ENCODE results near the gene SARS2.

DNA sequence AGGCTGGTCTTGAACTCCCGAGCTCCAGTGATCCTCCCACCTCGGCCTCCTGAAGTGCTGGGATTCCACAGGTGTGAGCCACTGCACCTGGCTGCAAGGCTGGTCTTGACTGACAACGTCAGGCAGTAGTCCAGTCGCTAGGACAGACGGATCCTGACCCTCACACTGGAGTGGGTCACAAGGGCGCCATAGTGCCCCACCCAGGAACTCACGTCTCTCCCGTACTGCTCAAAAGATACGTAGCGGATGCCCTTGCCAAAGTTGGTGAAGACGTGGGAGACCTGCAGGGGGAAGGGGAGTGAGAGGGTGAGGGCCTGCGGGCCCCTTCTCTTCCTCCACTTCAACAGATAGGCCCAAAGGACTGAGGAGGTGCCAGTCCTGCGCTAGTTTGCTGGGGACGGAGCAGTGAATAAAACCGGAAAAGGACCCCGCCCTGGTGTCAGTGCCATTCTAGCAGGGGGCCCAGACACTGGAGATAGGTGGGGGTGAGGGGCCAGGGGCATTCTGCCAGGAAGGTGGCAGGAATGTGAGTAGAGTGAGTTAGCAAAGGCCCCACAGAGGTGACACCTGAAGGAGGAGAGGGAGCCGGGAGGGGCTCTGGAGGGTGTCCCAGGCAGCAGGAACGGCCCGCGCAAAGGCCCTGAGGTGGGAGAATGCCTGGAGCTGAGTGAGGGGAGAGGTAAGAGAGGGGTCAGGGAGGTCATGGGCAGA, 12.1 kb upstream of the SARS2 start:
- TF ChIP-seq, protein P1, sequence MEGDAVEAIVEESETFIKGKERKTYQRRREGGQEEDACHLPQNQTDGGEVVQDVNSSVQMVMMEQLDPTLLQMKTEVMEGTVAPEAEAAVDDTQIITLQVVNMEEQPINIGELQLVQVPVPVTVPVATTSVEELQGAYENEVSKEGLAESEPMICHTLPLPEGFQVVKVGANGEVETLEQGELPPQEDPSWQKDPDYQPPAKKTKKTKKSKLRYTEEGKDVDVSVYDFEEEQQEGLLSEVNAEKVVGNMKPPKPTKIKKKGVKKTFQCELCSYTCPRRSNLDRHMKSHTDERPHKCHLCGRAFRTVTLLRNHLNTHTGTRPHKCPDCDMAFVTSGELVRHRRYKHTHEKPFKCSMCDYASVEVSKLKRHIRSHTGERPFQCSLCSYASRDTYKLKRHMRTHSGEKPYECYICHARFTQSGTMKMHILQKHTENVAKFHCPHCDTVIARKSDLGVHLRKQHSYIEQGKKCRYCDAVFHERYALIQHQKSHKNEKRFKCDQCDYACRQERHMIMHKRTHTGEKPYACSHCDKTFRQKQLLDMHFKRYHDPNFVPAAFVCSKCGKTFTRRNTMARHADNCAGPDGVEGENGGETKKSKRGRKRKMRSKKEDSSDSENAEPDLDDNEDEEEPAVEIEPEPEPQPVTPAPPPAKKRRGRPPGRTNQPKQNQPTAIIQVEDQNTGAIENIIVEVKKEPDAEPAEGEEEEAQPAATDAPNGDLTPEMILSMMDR (conservative IDR thresholded peaks at IDR 0.05; ENCODE audit: low read depth, low read length), result no peak
- TF ChIP-seq EZH2 (IDR thresholded peaks at IDR 0.05; ENCODE audit: low read length, unreplicated experiment) (no peak), EZH2phosphoT487 (IDR thresholded peaks at IDR 0.05; ENCODE audit: borderline replicate concordance, low read length) (no peak)

All from PC-3 (cell line).